Measurements from ENCODE around the gene POMZP3.
"Not testable (repeated sequence)": the region's sequence is repeated elsewhere in the genome, so short reads cannot be mapped to it uniquely, and the experiment has no call there.

The POMZP3 gene

DNA sequence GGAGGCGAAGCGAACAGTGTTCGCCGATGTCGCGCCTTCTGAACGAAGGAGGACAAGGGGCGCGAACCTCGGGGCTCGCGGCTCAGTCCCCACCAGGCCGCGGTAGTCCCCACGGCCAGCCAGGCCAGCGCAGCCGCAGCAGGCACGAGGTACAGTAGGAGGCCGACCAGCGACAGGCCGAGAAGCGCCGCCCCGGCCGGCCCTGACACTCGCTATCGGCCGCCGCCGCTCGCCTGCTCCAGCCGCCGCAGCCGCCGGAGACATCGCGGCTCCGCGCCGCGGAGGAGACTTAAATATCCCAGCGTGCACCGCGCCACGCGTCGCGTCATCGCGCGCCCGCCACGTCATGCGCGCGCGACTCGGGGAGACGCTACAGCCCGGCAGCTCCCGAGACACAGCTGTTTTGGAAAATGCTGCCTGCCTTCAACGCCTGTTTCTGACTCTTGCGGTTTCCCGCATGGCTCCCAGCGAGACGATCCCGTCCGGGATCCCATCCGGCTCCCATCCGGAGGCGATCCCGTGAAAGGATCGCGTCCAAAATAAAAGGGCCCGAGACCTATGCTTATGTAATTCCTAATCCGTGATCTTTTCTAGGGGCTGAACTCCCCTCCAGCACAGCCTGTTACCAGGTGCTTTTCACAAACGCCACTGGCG, at the start of gene POMZP3:
POMZP3 (minus strand) TSS at position 291 of the 654 bp plus-strand sequence. CDS start 1,215 bp downstream, outside the sequence.
- not testable (repeated sequence) for DNase-seq (ENCODE audit: low spot score)

DNA sequence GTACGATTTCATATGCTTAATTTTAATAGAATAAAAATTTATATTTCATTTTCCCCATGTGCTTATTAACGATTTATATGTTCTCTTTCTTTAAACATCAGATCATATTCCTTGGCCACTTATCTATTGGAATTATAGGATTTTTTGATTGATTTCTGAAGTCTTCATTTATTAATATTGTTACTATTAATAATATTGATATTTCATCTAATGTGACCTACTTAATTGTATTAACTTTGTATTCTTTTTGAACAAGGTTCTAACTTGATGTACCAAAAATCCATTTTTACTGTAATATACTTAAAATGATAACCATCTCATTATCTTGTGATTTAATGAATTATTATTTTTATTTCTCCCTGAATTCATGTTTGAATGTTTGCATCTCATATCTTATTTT, 48.7 kb upstream of the POMZP3 start:
- DNase-seq (ENCODE audit: low spot score): not testable (repeated sequence)

DNA sequence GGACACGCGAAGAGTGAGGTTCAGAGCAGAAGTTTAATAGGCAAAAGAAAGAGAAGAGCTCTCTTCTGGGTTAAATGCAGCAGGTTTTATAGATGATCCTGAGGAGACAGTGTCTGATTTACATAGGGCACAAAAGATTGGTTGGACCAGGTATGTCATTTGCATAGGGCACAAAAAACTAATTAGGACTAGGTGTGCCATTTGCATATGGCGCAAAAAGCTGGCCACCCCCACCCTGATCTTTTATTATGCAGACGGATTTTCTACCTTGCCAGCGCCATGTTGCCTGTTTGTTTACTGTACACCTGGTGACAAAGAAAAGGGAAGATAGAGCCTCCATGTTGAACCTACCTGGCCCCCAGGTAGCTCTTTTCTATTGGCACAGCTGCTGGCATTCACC, 46.3 kb upstream of the POMZP3 start:
- DNase-seq (ENCODE audit: low spot score): not testable (repeated sequence)

DNA sequence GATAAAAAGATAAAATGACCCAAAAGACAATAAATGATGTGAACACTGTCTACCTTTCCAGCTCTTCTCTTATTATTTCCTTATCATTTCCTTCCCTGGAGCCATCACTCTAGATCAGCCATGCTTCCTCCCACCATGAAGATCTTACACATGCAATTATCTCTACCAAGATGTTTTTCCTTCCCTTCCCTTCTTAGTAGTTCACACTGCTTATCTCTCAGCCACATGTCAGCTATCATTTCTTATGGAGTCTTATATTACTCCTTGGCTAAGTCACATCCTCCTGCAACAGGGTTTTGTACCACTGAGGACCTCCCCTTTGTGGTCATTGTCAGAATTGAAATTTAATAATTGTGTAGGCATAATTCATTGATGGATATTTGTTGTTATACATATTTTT, 32.1 kb upstream of the POMZP3 start:
- DNase-seq (ENCODE audit: low spot score): not testable (repeated sequence)

DNA sequence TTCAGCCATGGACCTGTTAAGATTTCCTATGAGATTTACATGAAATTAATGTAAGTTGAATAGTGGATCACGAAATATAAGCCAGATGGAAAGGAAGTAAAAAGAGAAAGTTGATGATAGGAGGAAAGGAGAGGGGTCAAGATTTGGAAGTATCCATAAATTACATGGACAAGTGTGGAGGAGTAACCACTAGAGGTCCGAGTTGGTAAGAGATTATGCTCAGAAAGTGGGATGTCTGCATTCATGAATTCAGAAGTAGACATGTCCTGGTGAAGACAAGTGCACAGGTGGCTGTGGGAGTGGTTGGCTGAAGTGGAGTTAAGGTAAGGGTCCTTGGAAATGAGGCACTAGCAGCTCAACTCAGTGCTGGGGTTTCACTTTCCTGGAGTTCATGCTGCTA, 29.3 kb upstream of the POMZP3 start:
- not testable (repeated sequence) for DNase-seq (ENCODE audit: low spot score)

DNA sequence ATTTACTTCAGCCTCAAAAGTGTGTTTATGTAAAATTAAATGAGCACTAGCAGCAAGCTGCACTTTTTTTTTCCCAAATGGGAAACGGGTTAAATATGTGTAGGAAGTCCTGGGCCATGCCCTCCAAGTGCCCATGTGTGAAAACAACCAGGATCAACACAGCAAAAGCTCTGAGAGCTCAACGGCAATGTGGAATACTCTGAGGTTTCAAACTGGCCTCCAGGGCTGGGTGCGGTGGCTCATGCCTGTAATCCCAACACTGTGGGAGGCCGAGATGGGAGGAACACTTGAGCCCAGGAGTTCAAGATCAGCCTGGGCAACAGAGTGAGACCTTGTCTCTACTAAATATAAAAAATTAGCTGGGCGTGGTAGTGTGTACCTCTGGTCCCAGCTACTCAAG, 15.5 kb upstream of the POMZP3 start:
- DNase-seq (ENCODE audit: low spot score): not testable (repeated sequence)

DNA sequence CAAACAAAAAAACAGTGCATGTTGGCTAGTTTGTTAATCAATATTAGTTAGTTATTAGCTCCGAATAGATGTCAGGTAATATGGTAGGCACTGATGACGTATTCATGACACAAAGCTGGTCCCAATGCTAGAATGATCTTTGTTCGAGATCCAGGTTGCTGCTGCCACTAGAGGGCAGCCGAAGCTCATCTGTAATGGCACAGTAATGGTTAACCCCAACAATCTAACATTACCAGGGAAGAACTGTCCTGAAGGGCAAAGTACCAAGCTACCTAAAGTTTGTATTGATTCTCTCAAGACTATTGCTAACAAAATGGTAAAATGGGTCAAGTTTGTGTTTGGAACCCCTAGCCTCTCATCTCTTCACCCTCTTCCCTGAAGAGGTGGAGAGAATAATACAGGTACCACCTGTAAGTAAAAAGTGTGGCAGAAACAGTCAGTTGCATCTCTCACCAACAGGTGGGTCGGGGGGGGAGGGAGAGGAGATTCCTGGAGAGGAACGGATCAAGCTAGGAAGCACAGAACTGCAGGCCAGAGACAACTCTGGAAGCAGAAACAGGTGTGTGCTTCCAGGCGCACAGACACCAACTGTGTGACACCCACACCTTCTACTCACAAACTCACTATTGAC, 10.1 kb upstream of the POMZP3 start:
- DNase-seq (ENCODE audit: low spot score): not testable (repeated sequence)

DNA sequence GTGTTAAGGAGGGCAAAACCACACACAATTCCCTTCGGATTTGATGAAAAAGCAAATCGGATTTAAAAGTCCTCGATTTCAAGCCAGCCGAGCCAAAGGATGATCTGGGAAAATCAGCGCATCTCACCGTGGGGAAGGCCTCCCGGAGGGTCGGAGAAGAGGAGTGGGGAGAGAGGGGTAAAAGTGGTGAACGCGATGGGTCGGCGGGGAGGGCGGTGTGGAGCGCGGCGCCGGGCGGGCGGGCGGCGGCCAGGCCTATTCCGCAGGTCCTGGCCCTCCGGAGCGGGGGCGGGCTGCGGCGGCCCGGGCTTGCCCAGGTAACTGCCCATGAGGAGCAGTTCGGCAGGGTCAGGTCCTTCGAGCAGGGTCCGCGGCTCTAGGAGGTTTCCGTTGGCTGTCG, 498 bp downstream of the POMZP3 start:
- not testable (repeated sequence) for DNase-seq (ENCODE audit: low spot score)

DNA sequence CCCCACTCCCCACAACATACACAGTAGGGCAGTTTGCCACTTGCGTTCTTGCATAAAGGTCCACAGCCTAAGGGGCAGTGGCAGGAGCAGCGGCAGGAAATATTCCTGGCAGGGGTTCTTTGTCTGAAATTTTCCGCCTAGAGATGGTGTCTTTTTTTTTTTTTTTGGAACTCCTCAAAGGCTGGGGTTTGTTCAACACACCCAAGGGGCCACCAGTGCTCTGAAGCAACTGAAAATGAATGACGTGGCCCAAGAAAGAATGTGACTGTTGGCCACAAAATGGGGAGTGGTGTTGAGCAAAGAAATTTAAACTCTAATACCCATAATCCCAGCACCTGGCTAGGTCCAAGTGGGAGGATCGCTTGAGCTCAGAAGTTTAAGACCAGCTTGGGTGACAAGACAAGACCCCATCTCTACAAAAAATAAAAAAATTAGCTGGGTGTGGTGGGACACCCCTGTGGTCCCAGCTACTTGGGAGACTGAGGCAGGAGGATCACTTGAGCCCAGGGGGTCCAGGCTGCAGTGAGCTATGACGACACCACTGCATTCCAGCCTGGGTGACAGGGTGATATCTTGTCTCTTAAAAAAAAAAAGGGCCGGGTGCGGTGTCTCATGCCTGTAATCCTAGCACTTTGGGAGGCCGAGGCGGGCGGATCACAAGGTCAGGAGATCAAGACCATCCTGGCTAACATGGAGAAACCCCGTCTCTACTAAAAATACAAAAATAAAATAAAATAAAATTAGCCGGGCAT, 7.5 kb downstream of the POMZP3 start:
- DNase-seq (ENCODE audit: low spot score): not testable (repeated sequence)

DNA sequence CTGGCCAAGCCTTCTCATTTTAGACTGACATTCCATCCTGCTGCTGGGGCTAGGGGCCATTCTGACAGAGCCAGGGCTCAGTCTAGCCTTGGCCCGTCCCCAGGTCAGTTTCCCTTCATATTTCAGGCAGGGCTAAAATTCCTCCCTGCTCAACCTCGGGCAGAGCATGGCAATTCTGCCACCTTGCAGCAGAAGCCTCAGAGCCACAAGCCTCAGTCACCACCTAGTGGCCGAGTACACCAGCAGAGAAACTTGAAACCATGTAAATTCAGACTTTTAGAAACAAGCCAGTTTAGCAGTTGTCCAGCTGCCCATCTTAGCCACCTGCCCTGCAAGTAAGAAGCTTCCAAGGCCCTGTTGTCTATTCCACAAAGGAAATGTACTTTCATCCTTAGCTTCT, 13.3 kb downstream of the POMZP3 start:
- not testable (repeated sequence) for DNase-seq (ENCODE audit: low spot score)

DNA sequence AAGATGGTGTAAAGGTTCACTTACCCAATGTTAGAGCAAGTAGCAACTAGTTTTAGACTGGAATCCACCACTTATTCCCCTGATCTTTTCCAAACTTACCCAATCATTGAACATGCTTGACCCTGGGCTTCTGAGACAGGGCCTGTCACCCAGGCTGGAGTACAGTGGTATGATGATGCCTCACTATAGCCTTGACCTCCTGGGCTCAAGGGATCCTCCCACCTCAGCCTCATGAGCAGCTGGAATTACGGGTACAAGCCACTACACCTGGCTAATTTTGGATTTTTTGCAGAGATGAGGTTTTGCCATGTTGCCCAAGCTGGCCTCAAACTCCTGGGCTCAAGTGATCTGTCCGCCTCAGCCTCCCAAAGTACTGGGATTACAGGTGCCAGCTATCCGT, 14.8 kb downstream of the POMZP3 start:
- not testable (repeated sequence) for DNase-seq (ENCODE audit: low spot score)

DNA sequence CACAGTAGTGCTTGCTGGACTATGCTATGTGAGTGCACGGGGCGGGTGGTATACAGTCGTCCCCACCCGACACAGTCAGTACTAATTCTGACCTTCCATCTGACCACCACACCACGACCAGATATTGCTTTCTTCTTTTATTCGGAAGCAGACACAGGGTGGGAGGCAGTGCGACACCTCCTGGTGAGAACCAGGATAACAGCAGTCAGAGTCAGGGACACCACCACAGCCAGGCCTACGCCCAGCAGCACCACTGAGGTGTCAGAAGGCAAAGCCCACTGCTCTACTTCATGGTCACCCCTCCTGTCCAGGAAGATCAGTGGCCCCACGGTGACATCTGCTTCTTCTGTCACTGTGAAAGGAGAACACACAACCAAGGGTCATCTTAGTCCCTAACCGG, 17.2 kb downstream of the POMZP3 start:
- DNase-seq (ENCODE audit: low spot score): not testable (repeated sequence)

DNA sequence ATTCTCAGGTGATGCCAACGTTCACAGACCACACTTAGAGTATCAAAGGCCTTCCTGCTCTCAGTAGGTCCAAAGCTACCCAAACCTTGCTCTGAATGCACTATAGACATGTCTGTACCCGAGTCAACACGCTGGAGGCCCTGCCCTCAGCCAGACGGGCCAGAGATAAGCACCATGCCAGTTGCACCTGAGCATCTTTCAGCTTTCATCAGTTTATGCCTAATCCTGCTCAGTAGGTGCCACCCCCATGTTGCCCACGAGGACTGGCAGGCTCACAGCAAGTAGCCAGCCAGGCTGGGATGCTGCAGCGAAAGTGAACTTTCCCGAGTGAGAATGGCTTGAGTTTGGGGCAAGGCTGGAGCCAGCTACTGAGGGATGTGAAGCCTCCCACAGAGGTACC, 18.6 kb downstream of the POMZP3 start:
- not testable (repeated sequence) for DNase-seq (ENCODE audit: low spot score)

DNA sequence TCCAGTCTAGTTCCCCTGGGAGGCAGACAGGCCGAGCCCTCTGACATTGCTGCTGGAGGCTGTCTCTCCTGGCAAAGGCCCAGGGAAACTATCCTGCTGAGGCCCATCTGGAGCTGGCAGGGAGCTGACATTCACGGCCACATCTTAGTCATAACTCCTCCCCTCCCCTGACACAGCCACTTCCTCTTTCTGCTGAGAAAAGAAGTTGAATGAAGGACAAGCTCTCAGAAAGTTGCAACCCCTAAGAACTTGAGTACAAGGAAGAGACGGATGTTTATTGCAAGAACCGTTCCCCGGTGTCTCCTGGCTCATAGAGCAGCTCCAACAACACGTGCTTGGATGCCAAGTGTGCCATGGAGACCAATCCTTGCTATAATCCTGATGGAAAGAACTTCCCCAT, 21.1 kb downstream of the POMZP3 start:
- not testable (repeated sequence) for DNase-seq (ENCODE audit: low spot score)

DNA sequence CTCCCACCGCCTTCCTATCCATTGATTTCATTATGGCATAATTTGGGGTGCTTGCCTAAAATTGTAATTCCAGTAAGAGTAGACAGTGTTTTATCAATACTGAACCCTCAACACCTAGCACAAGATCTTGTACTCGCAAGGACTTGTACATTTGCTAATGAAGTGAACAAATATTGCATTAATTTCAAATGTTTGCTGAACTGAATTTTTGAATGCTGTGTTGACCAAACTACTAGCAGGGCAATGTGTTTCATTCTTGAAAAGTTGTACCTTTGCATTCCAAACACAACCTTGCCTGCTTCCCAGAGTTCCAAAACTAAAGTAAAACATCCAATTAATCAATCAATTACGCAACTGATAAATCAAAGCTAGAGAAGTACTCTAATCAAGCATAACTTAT, 26.4 kb downstream of the POMZP3 start:
- not testable (repeated sequence) for DNase-seq (ENCODE audit: low spot score)

DNA sequence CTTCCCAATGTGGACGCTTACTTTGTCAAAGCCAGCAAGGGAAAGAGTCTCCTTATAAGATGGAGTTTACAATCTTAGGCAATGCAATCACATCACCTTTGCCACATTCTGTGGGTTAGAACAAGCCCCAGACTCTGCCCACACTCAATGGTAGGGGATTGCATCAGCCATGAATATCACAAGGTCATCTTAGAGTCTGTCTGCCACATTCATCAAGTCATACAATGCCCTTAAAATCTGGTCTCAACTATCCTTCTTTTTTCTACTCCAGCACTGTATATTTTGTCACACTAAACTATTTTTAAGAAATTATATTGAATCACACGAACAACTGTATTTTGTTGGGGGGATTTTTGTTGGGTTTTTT, 27.0 kb downstream of the POMZP3 start:
- not testable (repeated sequence) for DNase-seq (ENCODE audit: low spot score)

DNA sequence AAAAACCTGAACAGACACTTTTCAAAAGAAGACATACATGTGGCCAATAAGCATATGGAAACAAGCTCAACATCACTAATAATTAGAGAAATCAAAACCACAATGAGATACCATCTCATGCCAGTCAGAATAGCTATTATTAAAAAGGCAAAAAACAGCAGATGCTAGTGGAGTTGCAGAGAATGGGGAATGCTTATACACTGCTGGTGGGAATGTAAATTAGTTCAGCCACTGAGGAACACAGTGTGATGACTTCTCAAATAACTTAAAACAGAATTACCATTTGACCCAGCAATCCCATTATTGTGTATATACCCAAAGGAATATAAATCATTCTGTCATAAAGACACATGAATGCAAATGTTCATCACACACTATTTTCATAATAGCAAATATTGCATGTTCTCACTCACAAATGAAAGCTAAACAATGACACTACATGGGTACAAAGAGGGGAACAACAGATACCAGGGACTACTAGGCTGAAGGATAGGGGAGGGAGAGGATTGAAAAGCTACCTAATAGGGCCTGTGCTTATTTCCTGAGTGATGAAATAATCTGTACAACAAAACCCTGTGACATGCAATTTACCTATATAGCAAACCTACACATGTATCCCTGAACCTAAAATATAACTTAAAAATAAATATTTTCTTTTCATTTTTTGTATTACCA, 28.4 kb downstream of the POMZP3 start:
- not testable (repeated sequence) for DNase-seq (ENCODE audit: low spot score)

DNA sequence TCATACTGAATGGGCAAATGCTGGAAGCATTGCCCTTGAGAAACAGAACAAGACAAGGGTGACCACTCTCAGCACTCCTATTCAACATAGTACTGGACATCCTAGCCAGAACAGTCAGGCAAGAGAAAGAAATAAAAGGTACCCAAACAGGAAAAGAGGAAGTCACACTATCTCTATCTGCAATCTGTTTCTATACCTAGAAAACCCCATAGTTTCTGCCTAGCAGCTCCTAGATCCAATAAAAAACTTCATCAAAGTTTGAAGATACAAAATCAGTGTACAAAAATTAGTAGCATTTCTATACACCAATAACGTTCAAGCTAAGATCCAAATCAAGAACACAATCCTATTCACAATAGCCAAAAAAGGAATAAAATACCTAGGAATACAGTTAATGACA, 29.8 kb downstream of the POMZP3 start:
- DNase-seq (ENCODE audit: low spot score): not testable (repeated sequence)

DNA sequence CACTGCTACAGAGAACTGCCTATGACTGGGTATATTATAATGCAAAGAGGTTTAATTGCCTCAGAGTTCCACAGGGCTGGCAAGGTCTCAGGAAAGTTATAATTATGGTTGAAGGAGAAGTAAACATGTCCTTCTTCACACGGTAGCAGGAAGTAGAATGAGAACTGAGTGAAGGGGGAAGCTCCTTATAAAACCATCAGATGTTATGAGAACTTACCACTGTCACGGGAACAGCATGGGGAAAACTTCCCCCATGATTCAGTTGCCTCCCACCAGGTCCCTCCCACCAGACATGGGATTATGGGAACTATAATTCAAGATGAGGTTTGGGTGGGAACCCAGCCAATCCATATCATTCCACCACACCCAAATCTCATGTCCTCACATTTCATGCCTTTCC, 34.4 kb downstream of the POMZP3 start:
- not testable (repeated sequence) for DNase-seq (ENCODE audit: low spot score)

DNA sequence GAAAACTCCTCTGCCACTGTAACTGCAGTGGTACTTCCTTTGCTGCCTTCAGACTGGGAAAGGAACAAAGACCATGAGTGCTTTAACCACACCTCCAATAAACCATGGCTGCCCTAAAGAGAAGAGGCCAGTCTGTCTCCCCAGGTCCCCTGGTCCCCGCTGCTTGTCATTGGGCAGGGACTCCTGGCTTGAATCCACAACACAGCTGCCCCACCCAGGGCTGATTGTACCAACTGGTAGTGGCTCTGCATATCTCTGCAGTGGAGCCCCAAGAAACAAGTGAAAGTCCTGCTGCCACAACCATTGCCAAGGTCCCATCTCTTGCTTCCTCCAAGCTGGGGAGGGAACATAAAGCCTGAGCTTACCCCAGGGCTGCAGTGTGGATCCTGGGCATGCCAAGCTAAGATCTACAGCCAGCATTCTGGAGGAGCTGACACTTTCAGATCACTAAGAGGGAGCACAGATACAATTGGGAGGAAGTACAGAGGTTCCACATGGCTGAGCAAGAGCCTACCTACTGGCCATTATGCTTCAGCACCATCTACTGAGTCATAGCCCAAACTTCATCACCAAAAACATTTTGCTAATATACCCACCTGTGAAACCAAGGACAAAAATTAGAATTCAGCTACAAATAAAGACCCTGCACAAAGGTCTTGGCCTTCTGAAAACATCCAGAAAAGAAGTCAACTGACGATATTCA, 35.3 kb downstream of the POMZP3 start:
- DNase-seq (ENCODE audit: low spot score): not testable (repeated sequence)

DNA sequence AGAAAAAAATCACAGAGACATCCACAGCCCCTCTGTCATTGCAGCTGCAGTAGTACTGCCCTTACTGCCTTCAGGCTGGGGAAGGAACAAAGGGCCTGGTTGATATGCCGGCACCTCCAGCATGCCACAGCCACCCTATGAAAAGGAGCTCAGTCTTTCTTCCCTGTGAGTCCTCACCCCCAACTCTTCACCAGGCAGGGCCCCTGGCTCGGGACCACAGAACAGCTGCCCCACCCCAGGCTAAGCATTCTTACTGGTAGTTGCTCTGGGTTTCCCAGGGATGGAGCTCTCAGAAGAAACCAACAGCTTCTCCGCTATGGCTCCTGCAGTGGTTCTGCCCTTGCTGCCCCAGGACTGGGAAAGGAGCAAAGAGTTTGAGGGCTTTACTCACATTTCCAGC, 36.0 kb downstream of the POMZP3 start:
- not testable (repeated sequence) for DNase-seq (ENCODE audit: low spot score)

DNA sequence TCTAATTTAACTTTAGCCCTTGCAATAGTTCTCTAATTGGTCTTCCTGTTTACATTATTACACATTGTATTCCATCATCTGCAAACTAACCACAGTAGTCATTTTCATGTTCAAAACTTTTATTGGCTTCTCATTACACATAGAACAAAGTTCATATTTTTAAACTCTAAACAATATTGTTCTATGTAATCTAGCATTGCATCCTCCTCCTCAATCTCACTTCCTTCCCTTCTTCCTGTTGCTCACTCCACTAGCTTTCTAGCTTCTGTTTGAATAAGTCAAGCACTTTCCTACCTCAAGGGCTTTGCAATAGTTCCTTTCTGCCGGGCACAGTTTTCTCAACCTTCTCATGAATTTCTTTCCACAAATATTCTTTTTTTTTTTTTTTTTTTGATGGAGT, 38.5 kb downstream of the POMZP3 start:
- not testable (repeated sequence) for DNase-seq (ENCODE audit: low spot score)

Measured in AG08396 (cell line).